ENCODE results near the gene RNU1-4.
"Not testable (repeated sequence)": the region's sequence is repeated elsewhere in the genome, so short reads cannot be mapped to it uniquely, and the experiment has no call there.

RNU1-4 gene

GRCh38 chr1:16728243-16728949 is 11.9 kb upstream of the RNU1-4 start:
- not testable (repeated sequence) for DNase-seq (ENCODE audit: low read depth)

- not testable (repeated sequence) for DNase-seq (ENCODE audit: low read depth)
Observed at GRCh38 chr1:16732254-16732896, 7.9 kb upstream of the RNU1-4 start.

- DNase-seq (ENCODE audit: low read depth), result not testable (repeated sequence)
Observed at GRCh38 chr1:16741230-16741629, 914 bp downstream of the RNU1-4 start.

- DNase-seq (ENCODE audit: low read depth), result not testable (repeated sequence)
Observed at GRCh38 chr1:16747660-16748059, 7.3 kb downstream of the RNU1-4 start.

- not testable (repeated sequence) for DNase-seq (ENCODE audit: low read depth)
Observed at GRCh38 chr1:16748710-16749109, 8.4 kb downstream of the RNU1-4 start.

- DNase-seq (ENCODE audit: low read depth), result not testable (repeated sequence)
Observed at GRCh38 chr1:16749910-16750888, 9.9 kb downstream of the RNU1-4 start.

- not testable (repeated sequence) for DNase-seq (ENCODE audit: low read depth)
Observed at GRCh38 chr1:16752770-16753169, 12.5 kb downstream of the RNU1-4 start.

GRCh38 chr1:16755385-16755784 is 15.1 kb downstream of the RNU1-4 start:
- DNase-seq (ENCODE audit: low read depth), result not testable (repeated sequence)

- DNase-seq (ENCODE audit: low read depth), result not testable (repeated sequence)
Observed at GRCh38 chr1:16755932-16756331, 15.6 kb downstream of the RNU1-4 start.

GRCh38 chr1:16757574-16757973 is 17.3 kb downstream of the RNU1-4 start:
- not testable (repeated sequence) for DNase-seq (ENCODE audit: low read depth)

GRCh38 chr1:16758060-16758459 is 17.7 kb downstream of the RNU1-4 start:
- DNase-seq (ENCODE audit: low read depth), result not testable (repeated sequence)

GRCh38 chr1:16759041-16759493 is 18.8 kb downstream of the RNU1-4 start:
- not testable (repeated sequence) for DNase-seq (ENCODE audit: low read depth)

- not testable (repeated sequence) for DNase-seq (ENCODE audit: low read depth)
Observed at GRCh38 chr1:16759650-16760455, 19.5 kb downstream of the RNU1-4 start.

- DNase-seq (ENCODE audit: low read depth), result not testable (repeated sequence)
Observed at GRCh38 chr1:16760456-16760765, 20.1 kb downstream of the RNU1-4 start.

GRCh38 chr1:16760801-16761200 is 20.5 kb downstream of the RNU1-4 start:
- DNase-seq (ENCODE audit: low read depth), result not testable (repeated sequence)

GRCh38 chr1:16764248-16764819 is 24.0 kb downstream of the RNU1-4 start:
- DNase-seq (ENCODE audit: low read depth), result not testable (repeated sequence)

GRCh38 chr1:16764820-16765655 is 24.7 kb downstream of the RNU1-4 start:
- not testable (repeated sequence) for DNase-seq (ENCODE audit: low read depth)

- not testable (repeated sequence) for DNase-seq (ENCODE audit: low read depth)
Observed at GRCh38 chr1:16765731-16766605, 25.7 kb downstream of the RNU1-4 start.

GRCh38 chr1:16766689-16767256 is 26.5 kb downstream of the RNU1-4 start:
- not testable (repeated sequence) for DNase-seq (ENCODE audit: low read depth)
